ENCODE results near the gene BACH2.
"Not testable (repeated sequence)": the region's sequence is repeated elsewhere in the genome, so short reads cannot be mapped to it uniquely, and the experiment has no call there.

The BACH2 gene

GRCh38 chr6:90298459-90299053 lies 1.9 kb upstream of the BACH2 start:
- DNase-seq = no peak

GRCh38 chr6:90297867-90298381 lies 1.3 kb upstream of the BACH2 start:
- no peak for DNase-seq

GRCh38 chr6:90297115-90297866 lies 648 bp upstream of the BACH2 start:
- DNase-seq = no peak

GRCh38 chr6:90295854-90296340 lies 746 bp downstream of the BACH2 start:
- DNase-seq = peak; percentile 74

- DNase-seq = peak; percentile 60
These were observed 1.4 kb downstream of the BACH2 start for GRCh38 chr6:90294989-90295853.

- peak; percentile 8 for DNase-seq
These were observed 2.0 kb downstream of the BACH2 start for GRCh38 chr6:90294614-90294988.

GRCh38 chr6:90294008-90294511 lies 2.6 kb downstream of the BACH2 start:
- DNase-seq = no peak

- no peak for DNase-seq
These were observed 3.2 kb downstream of the BACH2 start for GRCh38 chr6:90293319-90293953.

GRCh38 chr6:90291565-90291964 lies 5.1 kb downstream of the BACH2 start:
- no peak for DNase-seq

GRCh38 chr6:90290811-90291420 lies 5.7 kb downstream of the BACH2 start:
- DNase-seq = no peak

GRCh38 chr6:90289902-90290301 lies 6.7 kb downstream of the BACH2 start:
- no peak for DNase-seq

- peak; percentile 14 for DNase-seq
These were observed 8.2 kb downstream of the BACH2 start for GRCh38 chr6:90288404-90288803.

- DNase-seq = peak; percentile 54
These were observed 9.7 kb downstream of the BACH2 start for GRCh38 chr6:90286884-90287488.

GRCh38 chr6:90285611-90286381 lies 10.8 kb downstream of the BACH2 start:
- peak; percentile 94 for DNase-seq

GRCh38 chr6:90285042-90285481 lies 11.6 kb downstream of the BACH2 start:
- peak; percentile 31 for DNase-seq

GRCh38 chr6:90284236-90285041 lies 12.2 kb downstream of the BACH2 start:
- DNase-seq = peak; percentile 65

- not testable (repeated sequence) for DNase-seq
These were observed 14.4 kb downstream of the BACH2 start for GRCh38 chr6:90282265-90282664.

- DNase-seq = no peak
These were observed 18.5 kb downstream of the BACH2 start for GRCh38 chr6:90278129-90278528.

- DNase-seq = no peak
These were observed 19.2 kb downstream of the BACH2 start for GRCh38 chr6:90277302-90278011.

Measured in RPMI8226 (cell line).